HEK293 (cell line): ENCODE results near the gene ATG4A.
A peak's percentile ranks its signal among the peaks of the same experiment; 100 is the strongest.

Experiments
- CTCF ChIA-PET: fragments of 350-600 bp; formaldehyde crosslinking; extraction: SDS; loops from one replicate; lab custom pipeline; 2021; ENCODE audit warnings: antibody characterized with exemption; lab: Yijun Ruan, JAX
- POLR2A ChIA-PET: fragments of 300-600 bp; formaldehyde crosslinking; extraction: SDS; loops from one replicate; lab custom pipeline; 2020; ENCODE audit warnings: antibody characterized with exemption, inconsistent platforms; lab: Yijun Ruan, JAX
- H3K27ac ChIP-seq: fragments of 200-500 bp; sonication (Bioruptor generic); 2 replicates; pipeline ENCODE4 v1.5.1; 2014; ENCODE audit warnings: low read depth, low read length, control low read depth, inconsistent platforms; ENCODE audit errors: extremely low read depth
- H3K36me3 ChIP-seq, 2 experiments: fragments of 200-500 bp in 1 of 2; sonication (Bioruptor generic) in 1 of 2; 1 replicate in 1 of 2; 2 replicates in 1 of 2; pipeline ENCODE4 v1.5.1; 2014 to 2017; ENCODE audit warnings: inconsistent platforms in 2 of 2, low read length in 2 of 2; ENCODE audit not compliant: control insufficient read depth in 2 of 2, insufficient read depth in 1 of 2
- H3K4me1 ChIP-seq: fragments of 200-500 bp; sonication (Bioruptor generic); 2 replicates; pipeline ENCODE4 v1.5.1; 2014; ENCODE audit warnings: mild to moderate bottlenecking, low read length, inconsistent platforms; ENCODE audit not compliant: control insufficient read depth, insufficient read depth
- H3K4me3 ChIP-seq: 2 replicates; pipeline ENCODE4 v1.5.1; 2011; ENCODE audit warnings: low read depth, mild to moderate bottlenecking, control low read depth, low read length, moderate library complexity
- H3K9me3 ChIP-seq: fragments of 200-500 bp; sonication (Bioruptor generic); 2 replicates; pipeline ENCODE4 v1.5.1; 2014; ENCODE audit warnings: low read depth, low read length, inconsistent platforms; ENCODE audit not compliant: control insufficient read depth, insufficient read depth
- BCL11B ChIP-seq: fragments of 450-650 bp; formaldehyde crosslinking; IDR thresholded peaks from 2 replicates; pipeline ENCODE4 v1.5.1; 2016; ENCODE audit warnings: low read depth, missing biosample characterization, missing genetic modification characterization
- ELK4 ChIP-seq: IDR thresholded peaks from 2 replicates; pipeline ENCODE4 v1.6.1; 2011; ENCODE audit warnings: mild to moderate bottlenecking, low read depth, low read length, borderline replicate concordance
- FEZF1 ChIP-seq: fragments of 450-650 bp; formaldehyde crosslinking; IDR thresholded peaks from 2 replicates; pipeline ENCODE4 v1.5.1; 2016; ENCODE audit warnings: missing biosample characterization, missing genetic modification characterization
- GLI2 ChIP-seq: fragments of 450-650 bp; formaldehyde crosslinking; IDR thresholded peaks from 2 replicates; pipeline ENCODE4; 2017; ENCODE audit warnings: missing biosample characterization, missing genetic modification characterization, low read depth, borderline replicate concordance
- HIC1 ChIP-seq: fragments of 450-650 bp; formaldehyde crosslinking; IDR thresholded peaks from 2 replicates; pipeline ENCODE4 v1.5.1; 2016; ENCODE audit warnings: missing biosample characterization, missing genetic modification characterization
- HOXD13 ChIP-seq: sonication (generic); formaldehyde crosslinking; IDR thresholded peaks from 2 replicates; pipeline ENCODE4 v1.8.0; 2022; ENCODE audit warnings: missing genetic modification reagents, borderline replicate concordance
- KLF1 ChIP-seq: fragments of 450-650 bp; formaldehyde crosslinking; IDR thresholded peaks from 2 replicates; pipeline ENCODE4 v1.5.1; 2016; ENCODE audit warnings: missing biosample characterization, missing genetic modification characterization
- KLF10 ChIP-seq: fragments of 450-650 bp; IDR thresholded peaks from 2 replicates; pipeline ENCODE4 v1.5.1; 2018; ENCODE audit warnings: missing biosample characterization, mild to moderate bottlenecking, missing genetic modification characterization
- KLF16 ChIP-seq: fragments of 450-650 bp; formaldehyde crosslinking; IDR thresholded peaks from 2 replicates; pipeline ENCODE4 v1.5.1; 2017; ENCODE audit warnings: missing biosample characterization, missing genetic modification characterization
- KLF8 ChIP-seq: fragments of 450-650 bp; formaldehyde crosslinking; IDR thresholded peaks from 2 replicates; pipeline ENCODE4 v1.5.1; 2016; ENCODE audit warnings: missing biosample characterization, missing genetic modification characterization
- KLF9 ChIP-seq: fragments of 450-650 bp; formaldehyde crosslinking; IDR thresholded peaks from 2 replicates; pipeline ENCODE4 v1.5.1; 2016; ENCODE audit warnings: missing biosample characterization, missing genetic modification characterization, low read depth
- PRDM6 ChIP-seq: fragments of 450-650 bp; formaldehyde crosslinking; IDR thresholded peaks from 2 replicates; pipeline ENCODE4 v1.5.1; 2017; ENCODE audit warnings: missing biosample characterization, missing genetic modification characterization
- SP3 ChIP-seq: fragments of 450-650 bp; formaldehyde crosslinking; IDR thresholded peaks from 2 replicates; pipeline ENCODE4 v1.5.1; 2016; ENCODE audit warnings: missing biosample characterization, missing genetic modification characterization
- WT1 ChIP-seq: fragments of 450-650 bp; formaldehyde crosslinking; IDR thresholded peaks from 2 replicates; pipeline ENCODE4 v1.5.1; 2016; ENCODE audit warnings: missing biosample characterization, missing genetic modification characterization
- YY2 ChIP-seq: fragments of 450-650 bp; formaldehyde crosslinking; IDR thresholded peaks from 2 replicates; pipeline ENCODE4 v1.5.1; 2016; ENCODE audit warnings: missing biosample characterization, missing genetic modification characterization
- ZBTB17 ChIP-seq: fragments of 450-650 bp; formaldehyde crosslinking; IDR thresholded peaks from 2 replicates; pipeline ENCODE4 v1.5.1; 2016; ENCODE audit warnings: missing biosample characterization, missing genetic modification characterization
- ZBTB26 ChIP-seq: fragments of 450-650 bp; formaldehyde crosslinking; optimal IDR thresholded peaks from 2 replicates; pipeline ENCODE3; 2016; ENCODE audit warnings: missing biosample characterization, mild to moderate bottlenecking, missing genetic modification characterization
- ZNF140 ChIP-seq: fragments of 450-650 bp; formaldehyde crosslinking; IDR thresholded peaks from 2 replicates; pipeline ENCODE4 v1.5.1; 2016; ENCODE audit warnings: missing biosample characterization, missing genetic modification characterization
- ZNF169 ChIP-seq: fragments of 450-650 bp; formaldehyde crosslinking; IDR thresholded peaks from 2 replicates; pipeline ENCODE4 v1.5.1; 2016; ENCODE audit warnings: missing biosample characterization, missing genetic modification characterization
- ZNF211 ChIP-seq: fragments of 450-650 bp; formaldehyde crosslinking; IDR thresholded peaks from 2 replicates; pipeline ENCODE4 v1.5.1; 2016; ENCODE audit warnings: low read depth, missing biosample characterization, missing genetic modification characterization
- ZNF221 ChIP-seq: fragments of 450-650 bp; formaldehyde crosslinking; IDR thresholded peaks from 2 replicates; pipeline ENCODE4 v1.5.1; 2017; ENCODE audit warnings: missing biosample characterization, missing genetic modification characterization, borderline replicate concordance
- ZNF23 ChIP-seq: fragments of 450-650 bp; formaldehyde crosslinking; IDR thresholded peaks from 2 replicates; pipeline ENCODE4 v1.5.1; 2016; ENCODE audit warnings: missing biosample characterization, missing genetic modification characterization, borderline replicate concordance
- ZNF335 ChIP-seq: fragments of 450-650 bp; formaldehyde crosslinking; conservative IDR thresholded peaks from 2 replicates; pipeline ENCODE4 v1.5.1; 2016; ENCODE audit warnings: missing biosample characterization, missing genetic modification characterization
- ZNF366 ChIP-seq: fragments of 450-650 bp; formaldehyde crosslinking; conservative IDR thresholded peaks from 2 replicates; pipeline ENCODE4 v1.5.1; 2016; ENCODE audit warnings: missing biosample characterization, missing genetic modification characterization
- ZNF426 ChIP-seq: fragments of 450-650 bp; formaldehyde crosslinking; IDR thresholded peaks from 2 replicates; pipeline ENCODE4 v1.5.1; 2017; ENCODE audit warnings: missing biosample characterization, missing genetic modification characterization, mild to moderate bottlenecking, inconsistent platforms, moderate library complexity
- ZNF449 ChIP-seq: fragments of 450-650 bp; formaldehyde crosslinking; IDR thresholded peaks from 2 replicates; pipeline ENCODE4 v1.5.1; 2017; ENCODE audit warnings: missing biosample characterization, mild to moderate bottlenecking, missing genetic modification characterization, moderate library complexity
- ZNF510 ChIP-seq: fragments of 450-650 bp; formaldehyde crosslinking; IDR thresholded peaks from 2 replicates; pipeline ENCODE4 v1.5.1; 2018; ENCODE audit warnings: mild to moderate bottlenecking, missing genetic modification characterization, missing biosample characterization; ENCODE audit not compliant: insufficient replicate concordance
- ZNF639 ChIP-seq: fragments of 450-650 bp; formaldehyde crosslinking; IDR thresholded peaks from 2 replicates; pipeline ENCODE4 v1.5.1; 2016; ENCODE audit warnings: missing biosample characterization, missing genetic modification characterization
- ZNF776 ChIP-seq: fragments of 450-650 bp; formaldehyde crosslinking; IDR thresholded peaks from 2 replicates; pipeline ENCODE4 v1.5.0; 2017; ENCODE audit warnings: missing biosample characterization, missing genetic modification characterization, borderline replicate concordance

ATG4A gene

GRCh38 chrX:108091264-108091877 lies at the start of gene ATG4A, which contains the start of gene PSMD10:
ATG4A (plus strand) TSS chrX:108091778; CDS start chrX:108091827, 49 bp downstream.
PSMD10 (minus strand) TSS chrX:108091542; CDS start chrX:108091520, 22 bp downstream.
- ChIA-PET CTCF (interaction anchor here (1.0 to 1.1 kb wide), 2 partner anchors 18 to 20 kb away, joined by 3 read pairs; no protein-coding TSS in a partner anchor), POLR2A (interaction anchor here (0.6 to 1.1 kb wide), 5 partner anchors 11 to 417 kb away, joined by 3 to 8 read pairs (median 4); no protein-coding TSS in a partner anchor)
- Histone ChIP-seq H3K9me3 (no peaks in the 10 kb centered on the region), H3K4me3 (peak within 1 kb of the TSS; percentile 74), H3K4me1 (no peaks in the 10 kb centered on the region), H3K36me3 (peaks cover 6 to 19% of the 10 kb centered on the region in 2 experiments; a peak in 2 of 3 replicates), H3K27ac (peak within 1 kb of the TSS; percentile 75)
- no peak for TF ChIP-seq KLF1 (tag by site-specific recombination)
- no peak for TF ChIP-seq PRDM6 (tag by site-specific recombination)
- TF ChIP-seq ZNF366: no peak
- TF ChIP-seq WT1 (tag by site-specific recombination): no peak
- TF ChIP-seq ZNF776: no peak
- TF ChIP-seq ZNF449: no peak
- TF ChIP-seq ZNF426 (tag by site-specific recombination): no peak
- TF ChIP-seq GLI2: no peak
- TF ChIP-seq KLF16 (tag by site-specific recombination): peak; percentile 72
- TF ChIP-seq KLF8 (tag by site-specific recombination): peak; percentile 66; the same call in 1 of the 2 replicates
- TF ChIP-seq ZNF140: no peak
- TF ChIP-seq KLF10 (tag by site-specific recombination): peak; percentile 49; the same call in 1 of the 2 replicates
- TF ChIP-seq ZNF335 (tag by site-specific recombination): peak; percentile 93
- TF ChIP-seq ZBTB17: peak; percentile 89; the same call in 1 of the 2 replicates
- no peak for TF ChIP-seq ZNF221 (tag by site-specific recombination)
- TF ChIP-seq ZNF510 (tag by site-specific recombination): no peak
- TF ChIP-seq ZNF169 (tag by site-specific recombination): no peak
- TF ChIP-seq HOXD13 (CRISPR knock-in tag): no peak
- no peak for TF ChIP-seq ZNF211 (tag by site-specific recombination)
- no peak for TF ChIP-seq ZNF639 (tag by site-specific recombination)
- no peak for TF ChIP-seq BCL11B (tag by site-specific recombination)
- TF ChIP-seq FEZF1: no peak
- TF ChIP-seq YY2 (tag by site-specific recombination): no peak; the same call in 1 of the 2 replicates
- no peak for TF ChIP-seq ZNF23 (tag by site-specific recombination)
- no peak for TF ChIP-seq ELK4
- peak; percentile 77; the same call in 1 of the 2 replicates for TF ChIP-seq SP3 (tag by site-specific recombination)
- peak; percentile 85 for TF ChIP-seq KLF9 (tag by site-specific recombination)
- TF ChIP-seq HIC1 (tag by site-specific recombination): no peak
- TF ChIP-seq ZBTB26 (tag by site-specific recombination): peak; percentile 46
